Stimulated activated CD4-positive, alpha-beta T cell treated with anti-CD3 and anti-CD28 coated beads, Interleukin-1b, Interleukin-23, amount 100 ng/mL, for 24 hours (primary cell): Measurements from ENCODE around the gene SPAG7.

Source experiments
- DNase-seq, 4 experiments: peaks; one replicate each; pipeline ENCODE4 v3.0.0-alpha.2; 2020; ENCODE audit warnings: low read depth in 4 of 4, low spot score in 1 of 4

Gene SPAG7

GRCh38 chr17:4978726-4979125 is 11.1 kb upstream of the SPAG7 start:
- no peak for DNase-seq

- DNase-seq = no peak
Measured at GRCh38 chr17:4974115-4974670, 6.6 kb upstream of the SPAG7 start.

- DNase-seq = no peak
Measured at GRCh38 chr17:4973256-4974114, 5.9 kb upstream of the SPAG7 start.

- DNase-seq = no peak
Measured at GRCh38 chr17:4972752-4973151, 5.1 kb upstream of the SPAG7 start.

- DNase-seq = no peak
Measured at GRCh38 chr17:4972322-4972721, 4.7 kb upstream of the SPAG7 start.

- no peak for DNase-seq
Measured at GRCh38 chr17:4971826-4972225, 4.2 kb upstream of the SPAG7 start.

GRCh38 chr17:4970273-4970672 is 2.7 kb upstream of the SPAG7 start:
- DNase-seq = no peak

GRCh38 chr17:4969551-4970173 is 2.0 kb upstream of the SPAG7 start:
- DNase-seq = no peak

GRCh38 chr17:4969047-4969550 is 1.5 kb upstream of the SPAG7 start:
- peak in 2 of 4 experiments; percentile 38 to 59 for DNase-seq

GRCh38 chr17:4968486-4969046 is 949 bp upstream of the SPAG7 start:
- DNase-seq = no peak

- DNase-seq = peak in 3 of 4 experiments; percentile 76 to 89 (median 89)
Measured at GRCh38 chr17:4966844-4967538, 626 bp downstream of the SPAG7 start.

GRCh38 chr17:4965311-4965986 is 2.2 kb downstream of the SPAG7 start:
- DNase-seq = no peak

- no peak for DNase-seq
Measured at GRCh38 chr17:4960279-4960922, 7.2 kb downstream of the SPAG7 start.

GRCh38 chr17:4959261-4959965 is 8.2 kb downstream of the SPAG7 start:
- no peak for DNase-seq

- DNase-seq = no peak
Measured at GRCh38 chr17:4958102-4958501, 9.5 kb downstream of the SPAG7 start.

GRCh38 chr17:4956493-4957061 is 11.0 kb downstream of the SPAG7 start:
- DNase-seq = no peak

- DNase-seq = no peak
Measured at GRCh38 chr17:4955091-4955490, 12.5 kb downstream of the SPAG7 start.

GRCh38 chr17:4953451-4953961 is 14.1 kb downstream of the SPAG7 start:
- no peak for DNase-seq

- DNase-seq = no peak
Measured at GRCh38 chr17:4951486-4951885, 16.1 kb downstream of the SPAG7 start.
